HT1080 (cell line): ENCODE results near the gene OR14C36. TPM values are rescaled to one million over a fixed set of nuclear protein-coding genes. Genes with fewer than 3 reads are reported as not detected.
A peak's percentile ranks its signal among the peaks of the same experiment; 100 is the strongest.
"Not testable (repeated sequence)": the region's sequence is repeated elsewhere in the genome, so short reads cannot be mapped to it uniquely, and the experiment has no call there.

ENCODE experiments used
- DNase-seq: peaks from one replicate; pipeline ENCODE4 v3.0.0-alpha.2; 2015; ENCODE audit warnings: low read depth
- polyA plus RNA-seq, 2 experiments: library from polyadenylated mRNA; depleted of rRNA; stranded (reverse); fragments of >200 nt; gene quantifications; 2 replicates each; pipeline ENCODE4 v1.2.3, GENCODE V29; 2015
- total RNA-seq: library from RNA; depleted of rRNA; stranded (reverse); fragments of >200 nt; shearing (Covaris generic); gene quantifications from 2 replicates; pipeline ENCODE4 v1.2.3, GENCODE V29; 2014; rRNA removed

Gene OR14C36, protein sequence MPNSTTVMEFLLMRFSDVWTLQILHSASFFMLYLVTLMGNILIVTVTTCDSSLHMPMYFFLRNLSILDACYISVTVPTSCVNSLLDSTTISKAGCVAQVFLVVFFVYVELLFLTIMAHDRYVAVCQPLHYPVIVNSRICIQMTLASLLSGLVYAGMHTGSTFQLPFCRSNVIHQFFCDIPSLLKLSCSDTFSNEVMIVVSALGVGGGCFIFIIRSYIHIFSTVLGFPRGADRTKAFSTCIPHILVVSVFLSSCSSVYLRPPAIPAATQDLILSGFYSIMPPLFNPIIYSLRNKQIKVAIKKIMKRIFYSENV
- not detected in 2 replicates for total RNA-seq
- polyA plus RNA-seq (2015; cell fraction: cytosol; rRNA removed), result not detected in 2 replicates
- polyA plus RNA-seq (2015; cell fraction: nucleus; rRNA removed), result not detected in 2 replicates

DNA sequence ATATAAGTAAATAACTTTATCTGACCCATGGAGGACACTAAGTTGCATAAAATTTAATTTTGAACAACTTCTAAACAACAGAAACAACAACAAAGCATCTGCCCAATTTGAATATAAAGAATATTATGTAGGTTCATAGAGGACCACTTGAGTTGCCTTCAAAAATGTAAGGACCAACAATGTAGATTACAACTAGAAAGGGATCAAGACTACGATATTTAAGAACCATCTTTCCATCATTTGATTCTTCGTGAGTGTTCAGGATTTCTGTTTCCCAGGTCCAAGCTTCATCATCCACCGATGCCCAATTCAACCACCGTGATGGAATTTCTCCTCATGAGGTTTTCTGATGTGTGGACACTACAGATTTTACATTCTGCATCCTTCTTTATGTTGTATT is at the start of gene OR14C36:
OR14C36 (plus strand) TSS at position 301 of the 400 bp plus-strand sequence; CDS start at position 301, 0 bp downstream.
- DNase-seq, result no peak

DNA sequence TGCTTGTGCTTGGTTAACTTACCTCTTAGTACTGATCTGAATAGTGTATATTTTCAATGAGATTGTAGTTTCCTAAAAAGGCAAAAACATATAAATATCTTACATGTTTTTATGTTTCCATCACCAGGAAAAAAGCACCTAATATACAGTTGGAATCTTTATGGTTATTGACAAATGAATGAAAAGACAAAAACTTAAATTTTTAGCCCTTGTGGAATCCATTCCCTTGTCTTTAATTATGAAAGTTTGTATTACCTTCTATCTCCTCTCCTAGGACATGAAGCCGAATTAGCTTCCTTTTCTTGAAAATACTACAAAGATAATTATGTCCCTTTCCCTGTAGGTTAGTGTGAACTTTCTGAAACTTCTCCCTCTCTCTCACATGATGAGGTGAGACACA is 45.3 kb upstream of the OR14C36 start, which contains the start of gene OR2T12:
OR2T12 (minus strand) TSS at position 101 of the 400 bp plus-strand sequence. CDS start 7,846 bp downstream, outside the sequence.
- no peak for DNase-seq

DNA sequence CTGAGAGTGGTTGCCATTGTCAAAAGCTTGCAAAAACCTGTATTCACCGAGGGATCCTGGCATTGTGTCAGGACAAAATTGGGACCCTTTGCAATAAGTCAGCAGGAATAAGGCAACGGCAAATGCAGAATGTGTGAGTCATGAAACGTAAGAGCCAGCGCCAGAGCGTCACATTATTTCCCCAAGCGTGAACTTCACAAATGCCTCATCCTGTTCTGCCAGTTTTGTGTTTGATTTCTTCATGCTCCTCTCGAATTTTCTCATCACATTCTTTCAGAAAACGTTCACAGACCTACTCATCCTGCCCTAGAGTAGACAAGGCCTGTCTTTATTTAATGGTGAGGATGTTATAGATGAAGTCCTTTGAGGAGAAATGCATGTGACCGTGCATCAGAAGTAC is 42.9 kb upstream of the OR14C36 start:
- DNase-seq, result not testable (repeated sequence)

DNA sequence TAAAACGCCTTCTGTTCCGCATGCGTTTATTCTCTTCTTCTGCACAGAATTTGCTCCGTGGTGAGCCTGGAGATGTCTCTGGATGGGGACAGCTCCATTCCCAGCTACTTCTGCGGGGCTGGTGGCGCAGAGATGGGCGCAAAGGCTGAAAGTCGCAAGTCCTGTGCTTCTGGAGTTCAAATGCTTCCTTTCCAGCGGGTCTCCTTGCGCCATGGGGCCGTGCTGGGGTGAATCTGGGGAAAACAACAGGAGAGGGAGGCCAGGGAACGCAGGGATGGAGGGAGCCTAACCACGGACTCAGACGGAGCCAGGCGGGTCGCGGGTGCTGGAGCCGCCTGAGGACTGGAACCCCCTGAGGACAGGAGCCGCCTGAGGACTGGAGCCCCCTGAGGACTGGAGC is 42.5 kb upstream of the OR14C36 start:
- DNase-seq, result no peak

DNA sequence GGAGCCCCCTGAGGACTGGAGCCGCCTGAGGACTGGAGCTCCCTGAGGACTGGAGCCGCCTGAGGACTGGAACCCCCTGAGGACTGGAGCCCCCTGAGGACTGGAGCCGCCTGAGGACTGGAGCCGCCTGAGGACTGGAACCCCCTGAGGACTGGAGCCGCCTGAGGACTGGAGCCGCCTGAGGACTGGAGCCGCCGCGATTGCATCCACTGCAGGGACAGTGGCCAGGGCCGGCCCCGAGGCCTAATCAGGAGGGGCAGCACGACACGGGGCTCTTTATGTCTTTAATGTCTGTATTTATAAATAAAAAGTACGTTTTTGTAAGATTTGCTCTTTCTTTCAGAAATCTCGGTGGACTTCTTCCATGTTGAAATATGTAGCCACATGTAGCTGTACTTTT is 41.8 kb upstream of the OR14C36 start:
- DNase-seq, result not testable (repeated sequence)

DNA sequence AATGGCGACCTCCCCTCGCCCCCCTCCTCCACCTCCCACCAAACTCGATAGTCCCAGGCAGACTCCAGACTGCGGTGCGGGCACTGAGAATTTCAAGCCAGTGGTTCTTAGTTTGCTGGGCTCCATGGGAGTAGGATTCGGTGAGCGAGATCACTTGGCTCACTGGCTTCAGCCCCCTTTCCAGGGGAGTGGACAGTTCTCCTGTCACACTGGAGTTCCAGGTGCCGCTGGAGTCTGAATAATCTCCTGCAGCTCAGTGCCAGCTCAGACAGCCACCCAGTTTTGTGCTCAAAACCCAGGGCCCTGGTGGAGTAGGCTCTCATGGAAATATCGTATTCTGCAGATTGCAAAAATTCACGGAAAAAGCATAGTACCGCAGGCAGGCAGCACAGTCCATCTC is 31.8 kb upstream of the OR14C36 start:
- no peak for DNase-seq

DNA sequence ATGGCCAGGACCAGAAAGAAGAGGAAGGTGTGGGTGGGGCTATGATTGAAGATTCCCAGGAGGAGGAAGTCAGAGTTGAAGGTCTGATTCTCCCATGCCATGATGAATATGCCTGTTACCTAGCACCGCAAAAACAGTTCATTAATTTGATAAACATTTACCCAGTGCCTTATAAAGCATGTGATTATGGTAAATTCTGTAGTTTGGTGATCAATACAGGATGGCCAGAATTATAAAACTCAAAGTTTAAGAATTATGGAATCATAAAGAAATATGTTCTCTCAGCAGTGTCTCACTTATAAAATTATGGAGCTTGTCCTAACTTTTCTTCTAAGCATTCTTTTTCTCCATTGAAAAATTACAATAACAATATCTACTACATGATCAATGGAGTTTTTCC is 24.1 kb upstream of the OR14C36 start, which contains the start of gene OR2M7:
OR2M7 (minus strand) TSS at position 101 of the 400 bp plus-strand sequence; CDS start at position 101, 0 bp downstream.
- DNase-seq, result no peak

DNA sequence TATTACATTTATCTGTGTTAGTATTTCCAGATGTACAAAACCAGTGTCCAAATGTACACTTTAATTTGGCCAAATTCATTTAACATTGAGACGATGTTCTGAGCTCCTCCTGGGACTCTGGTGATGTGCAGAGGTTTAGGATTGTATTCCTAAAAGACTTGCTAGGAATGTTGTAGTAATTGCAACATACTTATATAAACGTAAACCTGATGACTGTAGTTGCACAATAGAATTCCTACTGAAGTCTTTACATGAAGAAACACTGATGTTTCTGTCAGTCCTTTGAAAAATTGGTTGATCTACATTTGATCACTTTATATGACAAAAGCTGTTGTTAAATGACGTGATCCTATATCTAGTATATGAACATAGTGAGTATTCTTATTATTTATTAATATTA is 5.1 kb upstream of the OR14C36 start:
- DNase-seq, result no peak

DNA sequence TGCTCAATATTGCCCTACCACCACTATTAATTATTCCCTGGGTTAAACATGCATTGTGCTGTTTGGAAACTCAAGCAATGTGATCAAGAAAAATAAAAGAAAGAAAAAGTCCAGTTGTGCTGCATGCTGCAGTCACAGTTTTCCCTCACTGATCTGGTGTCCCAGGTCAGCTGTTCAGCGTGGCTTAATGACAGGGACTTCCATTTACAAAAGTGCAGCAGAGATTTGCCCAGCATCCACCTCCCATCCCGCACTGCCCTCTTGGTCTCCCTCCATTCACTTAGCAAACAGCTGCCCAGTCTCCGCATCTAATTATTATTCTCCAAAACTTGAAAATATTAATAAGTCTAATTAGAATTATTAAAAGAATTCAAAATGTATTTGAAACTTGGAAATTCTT is 10.8 kb downstream of the OR14C36 start:
- DNase-seq, result no peak

DNA sequence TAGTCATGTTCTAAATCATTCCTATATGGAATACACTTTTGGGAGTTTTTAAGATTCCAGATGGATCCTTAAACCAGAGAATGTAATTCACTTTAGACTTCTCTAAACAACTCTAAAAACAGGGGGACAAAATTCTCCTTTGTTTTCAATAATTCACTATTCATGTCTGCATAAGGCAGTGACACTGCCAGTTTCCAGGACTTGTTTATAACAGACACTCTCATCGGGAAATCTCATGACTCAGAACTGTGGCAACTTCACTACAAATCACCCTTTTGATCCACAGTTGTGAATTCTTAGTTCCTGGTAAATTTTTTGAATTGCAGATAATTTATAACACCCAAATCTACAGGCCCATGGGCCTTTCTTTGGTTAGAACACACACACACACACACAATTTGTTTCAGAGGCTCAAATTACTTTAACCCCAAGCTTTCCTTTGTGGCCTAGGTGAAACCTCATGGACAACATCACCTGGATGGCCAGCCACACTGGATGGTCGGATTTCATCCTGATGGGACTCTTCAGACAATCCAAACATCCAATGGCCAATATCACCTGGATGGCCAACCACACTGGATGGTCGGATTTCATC is 12.6 kb downstream of the OR14C36 start, which contains the start of gene OR2T4:
OR2T4 (plus strand) TSS at position 545 of the 595 bp plus-strand sequence; CDS start at position 545, 0 bp downstream.
- DNase-seq, result peak; percentile 25

DNA sequence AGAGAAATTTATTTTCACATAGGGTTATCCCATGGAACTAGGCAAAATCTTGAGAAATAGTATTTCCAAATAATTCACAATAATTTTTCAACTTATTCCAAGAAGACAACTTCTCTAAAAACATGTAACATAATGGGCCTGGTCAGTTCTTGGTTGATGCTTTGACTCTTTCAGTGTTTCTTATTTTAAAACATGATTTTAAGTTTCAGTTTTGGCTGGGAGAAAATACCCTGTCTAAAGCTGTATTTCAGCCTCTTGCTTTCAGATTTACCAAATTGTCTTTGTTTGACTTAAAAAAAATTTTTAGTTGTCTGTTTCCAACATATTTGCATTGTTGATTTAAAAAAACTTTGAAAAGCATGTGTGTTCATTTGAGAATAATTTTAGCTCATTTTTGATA is 18.0 kb downstream of the OR14C36 start:
- no peak for DNase-seq

DNA sequence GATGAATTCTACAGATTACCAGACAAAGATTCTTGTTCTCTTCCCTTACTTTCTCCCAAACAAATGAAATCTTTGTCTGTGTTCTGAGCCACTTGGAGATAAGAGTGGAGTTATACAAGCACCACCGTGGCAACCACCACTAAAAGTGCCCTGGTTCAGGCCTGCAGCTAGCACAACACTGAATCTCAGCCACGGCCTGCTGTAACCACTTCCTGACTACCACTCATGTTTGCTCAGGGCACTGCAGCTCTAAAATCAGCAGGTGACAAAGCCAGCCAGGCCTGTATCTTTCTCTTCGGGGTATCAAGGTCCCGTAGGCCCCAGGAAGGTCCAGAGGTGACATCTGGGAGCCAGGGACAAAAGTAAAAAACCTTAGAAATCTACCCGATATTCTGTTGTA is 23.8 kb downstream of the OR14C36 start:
- peak; percentile 5 for DNase-seq

DNA sequence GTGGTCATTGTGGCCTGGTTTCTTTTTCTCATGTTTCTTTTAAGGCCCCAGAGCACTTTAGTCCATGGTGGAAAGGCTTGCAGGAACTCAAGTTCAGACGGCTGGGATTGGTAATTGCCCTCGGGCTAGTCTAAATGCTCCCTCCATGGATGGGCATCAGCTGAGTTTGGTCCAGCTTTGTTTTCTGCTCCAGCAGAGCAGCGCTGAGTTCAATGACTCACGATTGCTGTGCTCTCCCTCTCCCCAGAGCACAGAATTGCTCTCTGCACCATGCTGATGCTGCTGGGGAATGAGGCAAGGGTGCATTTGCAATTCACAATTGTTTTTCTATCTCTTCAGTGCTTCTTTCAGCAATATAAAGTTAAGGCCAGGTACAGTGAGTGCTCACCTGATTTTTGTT is 25.2 kb downstream of the OR14C36 start:
- DNase-seq, result peak; percentile 22

DNA sequence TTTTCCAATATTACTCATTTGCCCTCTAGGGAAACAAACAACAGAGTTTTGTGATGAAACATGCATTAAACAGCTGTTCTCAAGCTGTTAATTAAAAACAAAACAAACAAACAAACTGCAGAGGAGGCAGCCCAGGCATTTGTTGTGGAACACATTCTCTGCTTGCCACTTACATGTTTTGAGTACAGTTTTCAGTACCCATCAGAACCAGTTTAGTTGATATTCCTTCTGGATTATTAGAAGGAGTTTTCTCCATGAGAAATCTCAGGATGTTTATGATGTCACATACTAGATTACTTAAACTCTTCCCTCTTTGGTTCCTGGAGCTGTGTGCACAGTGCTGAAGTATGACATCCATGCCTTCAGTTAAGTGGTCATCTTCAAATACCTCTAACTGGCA is 26.9 kb downstream of the OR14C36 start, which contains the start of gene OR2T6:
OR2T6 (plus strand) TSS at position 301 of the 400 bp plus-strand sequence. CDS start 11,863 bp downstream, outside the sequence.
- DNase-seq, result no peak

DNA sequence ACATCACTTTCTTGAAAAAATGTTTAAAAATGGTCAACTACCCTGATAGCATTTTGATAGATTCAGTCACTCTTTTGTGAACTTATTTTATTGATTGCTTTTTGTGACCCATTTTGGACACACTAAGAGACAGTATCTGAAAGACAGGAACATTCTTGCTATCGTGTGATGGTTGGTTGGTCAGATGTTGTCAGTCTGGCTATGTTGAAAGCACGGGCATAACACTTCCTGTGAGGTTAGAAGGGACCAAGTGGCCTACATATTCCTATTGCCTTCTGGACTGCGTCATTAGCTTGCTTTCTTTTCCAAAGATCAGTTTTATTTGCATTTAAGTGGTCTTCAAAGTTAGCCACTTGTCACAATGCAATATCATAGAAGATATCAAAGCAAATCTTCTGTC is 28.3 kb downstream of the OR14C36 start:
- DNase-seq, result no peak

DNA sequence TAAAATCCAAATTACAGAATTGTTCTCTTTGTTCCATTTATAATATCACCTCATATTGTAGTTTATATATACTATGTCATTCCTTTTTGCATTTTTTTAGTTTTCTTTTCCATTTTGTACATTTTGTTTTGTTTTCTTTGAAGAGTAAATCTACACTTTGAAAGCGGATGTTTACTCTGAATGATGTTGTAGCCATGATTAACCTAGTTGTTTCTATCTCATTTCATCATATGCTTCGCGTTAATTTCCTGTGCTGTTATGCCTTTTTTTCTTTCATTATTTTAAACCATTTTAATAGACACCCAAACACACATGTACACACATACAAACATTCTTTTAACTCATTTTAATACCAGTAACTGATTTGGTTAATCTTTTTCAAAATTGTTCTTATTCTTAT is 32.3 kb downstream of the OR14C36 start:
- no peak for DNase-seq

DNA sequence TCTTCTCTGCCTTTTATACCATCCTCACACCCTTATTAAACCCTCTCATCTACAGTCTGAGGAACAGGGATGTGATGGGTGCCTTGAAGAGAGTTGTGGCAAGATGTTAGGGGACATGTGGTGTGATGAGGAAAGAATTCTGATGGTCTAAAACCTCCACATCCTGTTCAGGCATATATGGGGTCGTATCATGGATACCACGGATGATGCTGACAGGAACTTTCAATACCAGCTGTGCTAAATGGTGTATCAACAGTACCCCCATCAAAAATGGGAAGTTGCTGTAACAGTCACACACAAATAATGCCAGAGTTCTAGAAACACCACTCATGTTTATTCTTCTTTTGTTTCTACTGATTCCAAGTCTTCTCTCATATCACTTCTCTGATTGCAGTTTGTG is 39.9 kb downstream of the OR14C36 start:
- no peak for DNase-seq

DNA sequence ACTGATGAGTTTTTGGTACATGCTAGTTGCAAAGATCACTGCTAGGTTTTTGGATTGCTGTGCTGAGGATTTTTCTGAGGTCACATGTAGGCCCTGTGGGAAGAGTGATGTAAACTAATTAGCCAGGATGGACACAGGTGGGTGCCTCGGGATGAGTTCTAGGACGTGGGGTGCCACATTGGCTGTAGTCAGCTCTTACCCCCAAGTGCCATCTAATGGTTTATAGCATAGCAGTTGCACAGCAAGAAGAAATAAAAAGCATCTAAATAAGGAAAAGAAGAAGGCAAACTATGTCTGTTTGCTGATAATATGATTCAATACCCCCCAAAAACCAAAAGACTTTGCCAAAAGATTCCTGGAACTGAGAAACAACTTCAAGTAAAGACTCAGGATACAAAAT is 44.5 kb downstream of the OR14C36 start:
- no peak for DNase-seq
